ENCODE measurements around the gene MKRN3. TPM values are rescaled to one million over a fixed set of nuclear protein-coding genes. Genes with fewer than 3 reads are reported as not detected.
A peak's percentile ranks its signal among the peaks of the same experiment; 100 is the strongest.

MKRN3 gene
- total and polyA plus RNA-seq, 2 donors (not counting 3 experiments of a cell fraction or from before 2014, with no cell fraction given), result 0.18 to 0.40 TPM

GRCh38 chr15:23566651-23567050 is 1.2 kb downstream of the MKRN3 start:
- FAIRE-seq, result no peak
- no peak overlapping the region for H3K9ac ChIP-seq (replicated peaks; ENCODE audit: extremely low read depth, insufficient read depth, low read length)
- no peak overlapping the region for H3K4me3 ChIP-seq (replicated peaks in 1 of 3; ENCODE audit: insufficient read depth in 1 of 3, low read depth in 1 of 3, low read length in 3 of 3)
- H3K27ac ChIP-seq (ENCODE audit: insufficient read depth, low read depth, low read length), result no peak overlapping the region
- H4K20me1 ChIP-seq (replicated peaks; ENCODE audit: control insufficient read depth, extremely low read depth, insufficient read depth, low read length), result no peaks in the 10 kb centered on the region
- dilution Hi-C loops (cut with MboI; ENCODE audit: extremely low pct_ligation_motif_present, low sequenced_read_pairs) (no loop called here), intact Hi-C loops (cut with micrococcal nuclease) (no loop called here)
- no peaks in the 10 kb centered on the region for H3K36me3 ChIP-seq (ENCODE audit: control insufficient read depth in 2 of 2, extremely low read depth in 1 of 2, insufficient read depth in 2 of 2, low read length in 2 of 2)
- POLR2A ChIA-PET, result no interaction called here
- TF ChIP-seq FOS (IDR thresholded peaks at IDR 0.05; ENCODE audit: borderline replicate concordance, insufficient read depth, low read length) (no peak), CTCF (IDR thresholded peaks at IDR 0.05; ENCODE audit: extremely low read depth in 1 of 2, insufficient read depth in 1 of 2, low read depth in 1 of 2, low read length in 2 of 2) (no peak)
- H3K79me2 ChIP-seq (ENCODE audit: control insufficient read depth, insufficient read depth, low read length), result peaks cover 7% of the 10 kb centered on the region
- H3K4me1 ChIP-seq (ENCODE audit: control insufficient read depth, extremely low read depth, insufficient read depth, low read length), result no peaks in the 10 kb centered on the region
- DNase-seq (ENCODE audit: low read depth, low spot score), result no peak
- CTCF ChIA-PET, result no interaction called here
- H2AFZ ChIP-seq (ENCODE audit: low read depth, low read length), result no peak overlapping the region
- H3K9me3 ChIP-seq (replicated peaks; ENCODE audit: control insufficient read depth, insufficient read depth, low read length), result peaks cover 2% of the 10 kb centered on the region
- peak overlapping the region; percentile 35 for H3K4me2 ChIP-seq (ENCODE audit: insufficient read depth, low read length)
- BruUV-seq (replicated peaks), result no TSS peak
- no peaks in the 10 kb centered on the region for H3K27me3 ChIP-seq (ENCODE audit: control insufficient read depth in 2 of 2, insufficient read depth in 2 of 2, low read length in 2 of 2)
- no peaks in the 10 kb centered on the region for H3K9me1 ChIP-seq (replicated peaks; ENCODE audit: control insufficient read depth, extremely low read depth, insufficient read depth, low read length)

- BruUV-seq (replicated peaks), result no TSS peak
- H3K27ac ChIP-seq (ENCODE audit: insufficient read depth, low read depth, low read length), result no peak overlapping the region
- no peak for DNase-seq (ENCODE audit: low read depth, low spot score)
- H3K9me1 ChIP-seq (replicated peaks; ENCODE audit: control insufficient read depth, extremely low read depth, insufficient read depth, low read length), result no peaks in the 10 kb centered on the region
- H3K9me3 ChIP-seq (replicated peaks; ENCODE audit: control insufficient read depth, insufficient read depth, low read length), result peaks cover 2% of the 10 kb centered on the region
- CTCF ChIA-PET, result no interaction called here
- dilution Hi-C loops (cut with MboI; ENCODE audit: extremely low pct_ligation_motif_present, low sequenced_read_pairs) (no loop called here), intact Hi-C loops (cut with micrococcal nuclease) (no loop called here)
- POLR2A ChIA-PET, result no interaction called here
- no peak for FAIRE-seq
- H4K20me1 ChIP-seq (replicated peaks; ENCODE audit: control insufficient read depth, extremely low read depth, insufficient read depth, low read length), result no peaks in the 10 kb centered on the region
- H3K36me3 ChIP-seq (ENCODE audit: control insufficient read depth in 2 of 2, extremely low read depth in 1 of 2, insufficient read depth in 2 of 2, low read length in 2 of 2), result no peaks in the 10 kb centered on the region
- no peak overlapping the region for H3K4me2 ChIP-seq (ENCODE audit: insufficient read depth, low read length)
- peaks cover 7% of the 10 kb centered on the region for H3K79me2 ChIP-seq (ENCODE audit: control insufficient read depth, insufficient read depth, low read length)
- no peaks in the 10 kb centered on the region for H3K27me3 ChIP-seq (ENCODE audit: control insufficient read depth in 2 of 2, insufficient read depth in 2 of 2, low read length in 2 of 2)
- TF ChIP-seq MAX (IDR thresholded peaks at IDR 0.05; ENCODE audit: insufficient read depth, insufficient read length) (no peak), POLR2AphosphoS5 (IDR thresholded peaks at IDR 0.05; ENCODE audit: insufficient read depth, low read depth, low read length) (no peak), FOS (IDR thresholded peaks at IDR 0.05; ENCODE audit: borderline replicate concordance, insufficient read depth, low read length) (no peak), MYC (IDR thresholded peaks at IDR 0.05; ENCODE audit: low read depth, low read length) (no peak), CTCF (IDR thresholded peaks at IDR 0.05; ENCODE audit: extremely low read depth in 1 of 2, insufficient read depth in 1 of 2, low read depth in 1 of 2, low read length in 2 of 2) (no peak), JUN (IDR thresholded peaks at IDR 0.05; ENCODE audit: borderline replicate concordance, insufficient read depth, insufficient read length, low read depth) (no peak), EZH2 (IDR thresholded peaks at IDR 0.05; ENCODE audit: borderline replicate concordance, low read depth, low read length, severe bottlenecking) (no peak), POLR2A (IDR thresholded peaks at IDR 0.05; ENCODE audit: low read depth, low read length) (no peak), GATA2 (IDR thresholded peaks at IDR 0.05; ENCODE audit: insufficient read depth, insufficient read length, low read depth, low read length) (no peak)
- H3K9ac ChIP-seq (replicated peaks; ENCODE audit: extremely low read depth, insufficient read depth, low read length), result no peak overlapping the region
- no peak overlapping the region for H2AFZ ChIP-seq (ENCODE audit: low read depth, low read length)
- H3K4me1 ChIP-seq (ENCODE audit: control insufficient read depth, extremely low read depth, insufficient read depth, low read length), result no peaks in the 10 kb centered on the region
- no peak overlapping the region for H3K4me3 ChIP-seq (replicated peaks in 1 of 3; ENCODE audit: insufficient read depth in 1 of 3, low read depth in 1 of 3, low read length in 3 of 3)
Measured at GRCh38 chr15:23567921-23568320, 2.4 kb downstream of the MKRN3 start.

All from endothelial cell of umbilical vein (primary cell).